Measurements from ENCODE around the gene RABAC1.

The RABAC1 gene

DNA sequence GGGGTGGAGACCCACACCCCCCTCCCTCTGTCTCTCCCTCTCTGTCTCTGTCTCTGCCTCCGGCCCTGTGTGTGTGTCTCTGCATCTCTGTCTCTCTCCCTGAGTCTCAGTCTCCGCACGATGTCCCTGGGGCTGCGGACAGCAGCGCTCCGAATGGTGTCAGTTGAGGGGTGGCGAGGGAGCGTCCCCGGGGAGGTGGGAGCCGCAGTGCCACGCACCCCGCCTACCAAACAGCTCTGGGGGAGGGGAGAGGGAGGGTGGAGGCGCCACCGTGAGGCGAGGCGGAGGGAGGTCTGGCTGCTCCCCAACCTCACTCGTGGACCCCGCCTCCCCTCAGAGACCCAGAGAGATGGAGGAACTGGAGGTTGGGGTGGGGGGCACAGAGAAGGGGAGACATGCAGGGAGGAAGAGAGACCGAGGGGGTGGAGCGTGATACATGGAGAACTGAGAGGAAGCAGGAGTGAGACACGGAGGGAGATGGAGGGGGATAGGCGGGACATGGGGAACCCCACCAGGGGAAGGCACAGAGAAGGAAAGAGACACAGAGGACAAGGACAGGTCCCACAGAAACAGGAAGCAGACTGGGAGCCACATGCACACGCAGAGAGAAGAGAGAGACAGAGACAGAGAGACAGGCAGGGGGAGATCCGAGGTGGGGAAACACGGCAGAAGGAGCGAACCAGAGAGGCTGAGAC is 38.1 kb downstream of the RABAC1 start:
- TF ChIP-seq, protein P1, sequence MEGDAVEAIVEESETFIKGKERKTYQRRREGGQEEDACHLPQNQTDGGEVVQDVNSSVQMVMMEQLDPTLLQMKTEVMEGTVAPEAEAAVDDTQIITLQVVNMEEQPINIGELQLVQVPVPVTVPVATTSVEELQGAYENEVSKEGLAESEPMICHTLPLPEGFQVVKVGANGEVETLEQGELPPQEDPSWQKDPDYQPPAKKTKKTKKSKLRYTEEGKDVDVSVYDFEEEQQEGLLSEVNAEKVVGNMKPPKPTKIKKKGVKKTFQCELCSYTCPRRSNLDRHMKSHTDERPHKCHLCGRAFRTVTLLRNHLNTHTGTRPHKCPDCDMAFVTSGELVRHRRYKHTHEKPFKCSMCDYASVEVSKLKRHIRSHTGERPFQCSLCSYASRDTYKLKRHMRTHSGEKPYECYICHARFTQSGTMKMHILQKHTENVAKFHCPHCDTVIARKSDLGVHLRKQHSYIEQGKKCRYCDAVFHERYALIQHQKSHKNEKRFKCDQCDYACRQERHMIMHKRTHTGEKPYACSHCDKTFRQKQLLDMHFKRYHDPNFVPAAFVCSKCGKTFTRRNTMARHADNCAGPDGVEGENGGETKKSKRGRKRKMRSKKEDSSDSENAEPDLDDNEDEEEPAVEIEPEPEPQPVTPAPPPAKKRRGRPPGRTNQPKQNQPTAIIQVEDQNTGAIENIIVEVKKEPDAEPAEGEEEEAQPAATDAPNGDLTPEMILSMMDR (conservative IDR thresholded peaks at IDR 0.05): no peak
- H3K27ac ChIP-seq: no peak overlapping the region

DNA sequence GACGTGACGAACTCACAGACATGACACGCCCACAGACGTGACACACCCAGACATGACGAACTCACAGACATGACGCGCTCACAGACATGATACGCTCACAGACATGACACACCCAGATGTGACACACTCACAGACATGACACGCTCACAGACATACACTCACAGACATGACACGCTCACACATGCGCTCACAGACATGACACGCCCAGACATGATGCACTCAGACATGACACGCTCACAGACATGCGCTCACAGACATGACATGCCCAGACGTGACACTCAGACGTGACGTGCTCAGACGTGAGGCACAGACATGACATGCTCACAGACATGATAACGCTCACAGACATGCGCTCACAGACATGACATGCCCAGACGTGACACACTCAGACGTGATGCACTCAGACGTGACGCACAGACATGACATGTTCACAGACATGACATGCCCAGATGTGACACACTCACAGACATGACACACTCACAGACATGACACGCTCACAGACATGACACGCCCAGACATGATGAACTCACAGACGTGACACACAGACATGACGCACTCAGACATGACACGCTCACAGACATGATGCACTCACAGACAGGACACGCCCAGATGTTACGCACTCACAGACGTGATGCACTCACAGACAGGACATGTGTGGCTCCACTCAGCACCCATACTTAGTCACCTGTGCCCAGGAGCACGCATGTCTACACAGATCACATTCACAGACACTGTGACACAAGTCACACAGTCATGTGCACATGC is 39.0 kb downstream of the RABAC1 start:
- H3K27ac ChIP-seq: no peak overlapping the region
- TF ChIP-seq, protein P1 (conservative IDR thresholded peaks at IDR 0.05): no peak

DNA sequence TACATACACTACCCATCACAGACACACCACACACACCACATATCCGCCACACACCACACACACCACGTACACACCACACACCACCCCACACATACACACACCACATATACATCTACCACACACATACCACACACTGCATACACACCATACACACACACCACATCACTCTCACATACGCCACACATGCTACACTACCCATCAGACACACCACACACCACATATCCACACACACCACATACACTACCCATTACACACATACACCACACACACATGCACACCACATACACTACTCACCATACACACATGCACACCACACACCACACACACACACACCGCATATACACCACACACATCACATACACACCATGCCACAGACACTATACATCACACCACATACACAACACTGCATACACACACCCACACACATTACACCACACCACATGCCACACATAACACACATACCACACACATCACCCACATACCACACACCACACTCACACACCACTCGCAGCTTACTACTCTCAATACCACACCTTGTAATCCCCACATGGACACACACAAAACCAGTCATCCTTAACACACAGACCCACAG is 40.4 kb downstream of the RABAC1 start:
- TF ChIP-seq, protein P1 (conservative IDR thresholded peaks at IDR 0.05): no peak
- H3K27ac ChIP-seq: no peak overlapping the region

DNA sequence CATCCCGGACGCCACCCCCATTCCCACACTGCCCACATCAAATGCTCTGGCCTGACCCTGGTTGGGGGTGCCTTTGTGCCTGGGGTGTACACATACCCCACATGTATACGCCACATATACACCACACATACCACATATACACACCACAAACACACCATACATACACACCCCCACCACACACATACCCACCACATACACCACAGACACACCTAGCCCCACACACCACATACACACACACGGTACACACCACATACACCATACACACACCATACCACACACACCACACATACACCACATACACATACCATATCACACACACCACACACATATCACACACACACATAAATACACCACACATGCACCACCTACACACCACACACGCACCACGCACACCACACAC is 41.0 kb downstream of the RABAC1 start:
- no peak overlapping the region for H3K27ac ChIP-seq
- TF ChIP-seq, protein P1 (conservative IDR thresholded peaks at IDR 0.05): no peak

DNA sequence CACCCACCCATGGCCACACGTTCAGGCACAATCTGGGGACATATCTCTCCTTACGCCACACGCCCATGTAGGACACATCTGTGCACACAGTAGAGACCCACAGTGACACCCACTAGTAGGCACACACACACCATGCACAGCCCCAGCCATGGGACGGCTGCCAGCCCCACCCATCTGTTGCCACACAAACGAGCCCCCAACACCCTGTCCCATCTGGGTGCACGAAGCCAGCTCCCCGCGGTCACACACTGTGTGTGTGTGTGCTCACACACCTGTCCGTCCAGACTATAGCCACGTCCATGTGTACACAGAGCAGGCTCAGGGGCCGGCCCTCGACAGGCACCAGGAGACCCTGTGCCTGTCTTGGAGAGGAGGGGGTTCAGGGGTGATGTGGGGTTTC is 41.4 kb downstream of the RABAC1 start:
- TF ChIP-seq, protein P1 (conservative IDR thresholded peaks at IDR 0.05): no peak
- no peak overlapping the region for H3K27ac ChIP-seq

DNA sequence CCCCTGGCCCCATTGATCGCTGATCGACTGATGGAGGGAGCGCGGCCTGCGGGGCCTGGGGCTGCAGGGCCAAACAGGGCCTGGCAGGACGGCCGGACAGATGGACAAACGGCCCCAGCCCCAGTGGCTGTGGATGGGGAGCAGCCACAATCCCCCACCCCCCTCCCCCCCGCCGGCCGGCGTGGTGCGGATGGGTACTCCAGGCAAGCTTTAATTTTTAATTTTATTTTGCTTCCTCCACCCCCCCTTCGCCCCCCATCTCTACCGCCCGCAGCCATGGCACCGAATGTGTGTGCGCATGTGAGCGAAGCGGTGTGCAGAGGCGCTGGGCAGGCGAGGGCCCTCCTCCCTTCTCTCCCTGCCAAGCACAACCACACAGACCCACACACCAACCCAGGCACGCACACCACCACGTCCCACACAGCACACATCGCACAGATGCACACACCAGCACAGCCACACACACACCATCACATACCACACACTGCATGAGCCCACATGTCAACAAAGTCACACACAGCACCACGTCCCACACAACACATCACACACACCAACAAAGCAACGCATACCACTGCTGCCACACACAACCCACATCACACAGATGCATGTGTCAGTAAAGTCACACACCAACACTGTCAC is 43.2 kb downstream of the RABAC1 start:
- TF ChIP-seq, protein P1 (conservative IDR thresholded peaks at IDR 0.05): no peak
- H3K27ac ChIP-seq: no peak overlapping the region
